GM18505 (cell line): Measurements from ENCODE around the gene AZGP1.

ENCODE experiments used
- ATAC-seq: cut with Tn5 transposase; IDR thresholded peaks from one replicate; pipeline ENCODE4 v1.9.1; 2021; ENCODE audit not compliant: unreplicated experiment
- POLR2A ChIP-seq: IDR thresholded peaks from 4 replicates; pipeline ENCODE4 v1.6.1; 2011; ENCODE audit warnings: borderline replicate concordance; ENCODE audit not compliant: insufficient read depth, insufficient read length; ENCODE audit errors: extremely low read depth

AZGP1 gene

GRCh38 chr7:99920149-99920548 lies 55.7 kb downstream of the AZGP1 start:
- no peak for TF ChIP-seq POLR2A
- no peak for ATAC-seq

- TF ChIP-seq POLR2A: no peak
- peak; percentile 25 for ATAC-seq
Measured at GRCh38 chr7:99919814-99920112, 56.1 kb downstream of the AZGP1 start.

GRCh38 chr7:99918959-99919813 lies 56.6 kb downstream of the AZGP1 start, which contains the start of gene TRIM4:
TRIM4 (minus strand) TSS chr7:99919530; CDS start chr7:99919401, 129 bp downstream.
- peak; percentile 90 for ATAC-seq
- TF ChIP-seq POLR2A: peak; percentile 92
